ENCODE results near the gene FKBP3.
A peak's percentile ranks its signal among the peaks of the same experiment; 100 is the strongest.
"Not testable (repeated sequence)": the region's sequence is repeated elsewhere in the genome, so short reads cannot be mapped to it uniquely, and the experiment has no call there.

The FKBP3 gene

DNA sequence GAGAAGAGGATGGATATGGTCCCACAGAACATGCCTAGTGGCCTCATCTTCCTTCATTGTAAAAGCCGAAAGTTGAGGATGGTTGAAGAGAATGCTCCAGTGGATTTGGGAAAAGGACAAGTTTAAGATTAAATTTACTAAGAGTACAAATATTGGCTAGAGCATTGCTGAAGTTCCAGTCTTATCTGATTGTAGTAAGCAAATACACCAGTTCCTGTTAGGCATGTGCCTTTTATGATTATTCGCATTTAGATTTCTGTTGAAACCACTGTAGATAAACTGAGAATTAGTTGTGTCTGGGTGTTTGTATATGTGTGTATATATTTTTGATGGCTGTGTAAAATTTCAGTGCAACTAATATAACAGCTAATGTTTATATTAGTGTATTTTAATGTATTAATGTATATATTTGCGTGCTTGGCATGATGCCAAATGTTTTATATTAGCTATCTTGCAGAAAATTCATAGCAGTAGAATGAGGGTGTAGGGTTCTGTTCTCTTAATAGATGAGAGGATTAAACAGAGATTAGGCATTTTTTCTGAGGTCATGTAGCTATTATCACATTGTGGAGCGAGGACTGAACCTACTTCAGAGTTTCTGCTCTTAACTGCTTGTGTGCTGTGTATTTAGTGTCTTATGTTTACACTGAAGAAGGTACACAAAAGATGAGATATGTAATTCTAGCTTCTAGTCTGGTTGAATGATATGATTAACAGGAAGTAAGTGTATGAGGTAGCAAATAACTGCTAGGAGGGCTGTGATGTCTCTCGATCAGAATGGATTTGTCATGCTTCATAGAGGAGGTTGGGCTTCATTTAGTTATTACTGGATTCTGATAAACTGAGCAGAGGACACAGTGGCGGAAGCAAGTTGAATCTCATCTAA is 21.1 kb downstream of the FKBP3 start:
- DNase-seq: no peak

DNA sequence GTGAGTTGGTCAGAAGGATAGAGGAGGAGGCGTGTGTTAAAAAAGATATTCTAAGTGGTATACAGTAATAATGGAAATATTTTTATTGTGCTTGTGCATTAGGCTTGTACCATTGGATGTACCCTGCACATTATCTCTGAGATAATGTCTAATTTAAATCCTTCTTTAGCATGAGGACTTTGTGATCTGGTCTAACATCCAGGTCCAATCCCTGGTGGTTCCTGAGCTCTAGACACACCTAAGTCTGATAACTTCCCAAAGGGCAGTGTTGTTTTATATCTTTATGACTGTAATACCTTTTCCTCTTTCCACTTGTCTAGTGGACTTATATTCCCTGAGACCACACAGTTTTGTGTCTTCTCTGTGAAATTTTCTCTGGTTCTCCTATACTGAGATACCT is 29.7 kb downstream of the FKBP3 start:
- DNase-seq: no peak

DNA sequence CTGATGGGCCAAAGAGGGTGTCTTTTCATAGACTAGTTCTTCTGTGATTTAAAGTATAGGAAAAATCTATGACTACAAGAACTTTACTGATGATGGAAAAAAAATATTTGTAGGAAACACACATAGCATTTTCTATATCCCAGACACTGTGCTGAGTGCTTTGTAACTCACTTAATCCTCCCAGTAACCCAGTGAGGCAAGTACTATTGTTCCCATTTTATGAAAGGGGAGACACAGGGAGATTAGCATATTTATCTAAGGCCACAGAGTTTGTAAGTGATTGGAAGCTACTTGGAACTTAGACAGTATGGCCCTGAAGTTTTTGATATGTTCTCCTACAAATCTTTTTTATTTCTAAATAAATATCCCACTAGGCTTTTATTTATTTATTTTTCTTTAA is 30.5 kb downstream of the FKBP3 start:
- DNase-seq: no peak

DNA sequence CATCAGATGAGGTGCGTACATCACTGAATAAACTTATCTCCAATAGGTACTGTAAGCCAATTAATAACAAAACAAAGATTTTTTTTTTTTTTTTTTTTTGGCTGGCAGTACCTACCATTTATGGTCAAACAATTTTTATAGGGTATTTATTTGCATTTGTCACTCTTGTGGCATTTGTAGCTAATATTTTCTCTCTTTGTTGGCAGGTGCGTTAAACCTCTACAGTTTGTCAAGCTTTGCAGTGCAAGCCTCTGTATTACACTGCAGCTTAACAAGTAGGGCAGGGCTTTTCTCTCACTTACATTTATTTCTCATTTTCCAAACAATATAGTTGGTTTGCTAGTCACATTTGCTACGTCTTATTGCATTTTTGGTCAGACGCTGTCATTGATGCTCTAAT is 38.1 kb downstream of the FKBP3 start:
- no peak for DNase-seq

DNA sequence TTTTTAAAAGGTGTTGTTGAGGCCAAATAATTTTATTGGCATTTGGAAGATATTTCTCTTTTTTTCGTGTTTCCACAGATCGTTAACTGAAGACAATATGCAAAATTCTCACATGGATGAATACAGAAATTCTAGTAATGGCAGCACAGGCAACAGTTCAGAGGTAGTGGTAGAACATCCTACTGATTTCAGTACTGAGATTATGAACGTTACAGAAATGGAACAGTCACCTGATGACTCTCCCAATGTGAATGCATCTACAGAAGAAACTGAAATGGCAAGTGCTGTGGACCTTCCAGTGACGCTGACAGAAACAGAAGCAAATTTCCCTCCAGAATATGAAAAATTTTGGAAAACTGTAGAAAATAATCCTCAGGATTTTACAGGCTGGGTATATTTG is 39.1 kb downstream of the FKBP3 start:
- DNase-seq: no peak

DNA sequence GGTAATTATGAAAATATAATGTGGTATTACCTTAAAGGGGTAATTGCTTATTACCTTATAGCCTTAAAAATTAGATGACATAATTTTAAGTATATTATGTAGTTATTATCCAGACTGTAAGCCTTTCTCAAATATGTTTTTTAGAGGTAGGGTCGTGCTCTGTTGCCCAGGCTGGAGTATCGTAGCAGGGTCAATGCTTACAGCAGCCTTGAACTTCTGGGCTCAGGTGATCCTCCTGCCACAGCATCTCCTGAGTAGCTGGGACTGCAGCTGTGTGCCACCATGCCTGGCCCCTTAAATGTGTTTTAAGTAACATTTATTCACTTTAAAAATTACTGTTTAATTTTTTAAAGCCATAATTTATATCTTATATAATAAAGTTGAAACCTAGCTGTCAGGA is 40.0 kb downstream of the FKBP3 start:
- DNase-seq: no peak

DNA sequence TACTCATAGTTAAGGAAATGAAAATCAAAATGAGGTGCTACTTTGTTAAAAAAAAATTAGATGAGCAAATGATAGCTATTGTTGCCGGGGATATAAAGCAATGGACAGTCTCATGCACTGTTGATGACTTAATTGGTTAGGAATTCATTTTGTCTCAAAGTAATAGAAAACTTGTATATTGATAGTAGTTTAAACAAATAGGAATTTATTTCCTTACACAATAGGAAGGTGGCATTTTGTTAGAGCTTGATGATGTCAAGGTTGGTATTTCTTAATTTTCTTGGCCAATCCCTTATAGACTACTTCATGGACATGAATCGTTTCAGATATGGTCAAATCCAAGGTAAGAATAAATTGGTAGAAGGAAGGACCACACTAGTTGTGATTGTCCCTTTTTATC is 42.6 kb downstream of the FKBP3 start:
- no peak for DNase-seq

DNA sequence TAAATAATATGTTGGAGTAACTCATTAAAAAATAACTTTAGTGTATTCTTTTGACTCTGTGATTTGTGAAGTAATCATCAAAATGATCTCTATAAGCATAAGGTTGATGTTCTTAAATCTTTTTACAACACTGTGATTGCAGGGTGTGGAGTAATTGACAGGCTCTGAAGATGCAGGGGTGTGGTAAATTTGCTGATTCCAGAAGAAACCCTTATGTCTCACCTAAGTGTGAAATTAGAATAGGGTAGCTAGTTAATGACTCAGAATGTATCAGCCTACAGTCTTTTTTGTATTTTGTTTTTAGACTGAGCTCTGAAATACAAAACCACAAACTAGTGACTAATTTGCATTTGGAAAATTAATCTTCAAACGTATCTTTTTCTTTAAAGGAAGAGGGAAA is 44.5 kb downstream of the FKBP3 start:
- DNase-seq: peak; percentile 15

DNA sequence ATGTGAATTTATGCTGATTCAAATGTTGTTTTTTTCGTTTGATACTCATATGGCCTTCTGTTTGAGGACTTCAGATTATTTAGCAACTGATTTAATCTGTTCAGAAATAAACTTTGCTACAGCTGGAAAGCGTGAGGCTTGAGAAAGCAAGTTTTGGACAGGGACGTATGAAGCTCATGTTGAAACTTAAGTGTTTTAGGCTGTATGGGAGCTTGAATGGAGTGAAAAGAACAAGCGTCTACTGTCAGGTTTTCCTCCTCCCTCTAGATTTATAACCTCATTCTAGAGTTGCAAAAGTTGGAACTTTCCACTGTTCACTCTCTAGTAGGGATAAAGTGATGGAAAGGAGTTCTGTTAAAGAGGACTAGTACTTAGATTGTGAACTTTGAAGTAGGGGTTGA is 49.3 kb downstream of the FKBP3 start:
- DNase-seq: no peak

DNA sequence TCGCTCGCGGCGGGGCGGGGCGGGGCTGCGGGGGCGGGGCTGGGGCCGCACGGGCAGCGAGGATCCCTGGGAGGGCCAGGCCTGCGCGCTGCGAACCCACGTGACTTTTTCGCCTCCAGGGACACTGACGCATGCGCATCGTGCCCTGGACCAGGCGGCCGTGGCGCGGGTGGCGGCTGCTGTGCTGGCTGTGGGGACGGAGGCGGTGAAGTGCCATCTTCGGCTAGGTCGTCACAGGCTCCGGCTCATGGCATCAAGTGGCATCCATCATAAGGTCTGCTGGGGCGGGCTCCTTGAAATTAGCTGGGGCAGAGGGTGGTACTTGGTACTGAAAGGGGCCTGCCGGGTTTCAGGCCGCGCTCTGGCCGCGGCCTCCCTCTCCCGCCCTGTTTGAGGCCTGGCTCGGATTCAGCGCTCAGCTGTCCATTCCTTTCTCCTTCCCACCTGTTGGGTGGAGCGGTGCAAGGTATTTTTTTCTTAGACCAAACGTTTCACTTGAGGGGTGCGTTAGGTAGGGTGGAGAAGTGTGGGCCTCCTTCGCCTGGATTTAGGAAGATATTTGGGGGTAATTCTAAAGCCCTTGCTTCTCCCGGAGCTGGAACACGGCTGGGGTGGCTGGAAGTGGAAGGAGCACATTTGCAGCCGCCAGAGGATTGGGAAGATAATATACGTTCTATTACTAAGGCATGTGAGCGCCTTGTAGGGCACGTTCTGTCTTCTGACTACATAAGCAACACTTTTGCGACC is 50.1 kb downstream of the FKBP3 start, which contains the start of gene PRPF39:
Gene PRPF39, plus strand, starts transcription at position 141 of the 747 bp plus-strand sequence. CDS start 11,124 bp downstream, outside the sequence.
- peak; percentile 96 for DNase-seq

DNA sequence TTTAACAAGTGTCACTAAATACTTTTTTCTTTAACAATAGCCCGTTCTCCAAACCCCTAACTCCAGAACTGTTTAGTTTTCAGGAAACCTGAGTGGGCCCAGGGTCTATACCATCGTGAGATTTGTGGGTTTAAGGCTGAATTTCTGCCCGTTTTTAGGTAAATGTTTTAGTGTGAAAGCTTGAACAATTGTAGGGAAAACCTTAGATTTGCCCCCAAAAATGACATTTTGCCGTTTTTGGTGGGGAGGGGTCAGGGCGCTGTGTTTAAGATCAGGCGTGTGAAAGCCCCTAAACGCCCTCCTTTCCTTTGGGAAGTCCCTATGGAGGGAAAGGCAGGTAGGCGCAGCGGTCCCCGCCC is 50.7 kb downstream of the FKBP3 start:
- DNase-seq: no peak

DNA sequence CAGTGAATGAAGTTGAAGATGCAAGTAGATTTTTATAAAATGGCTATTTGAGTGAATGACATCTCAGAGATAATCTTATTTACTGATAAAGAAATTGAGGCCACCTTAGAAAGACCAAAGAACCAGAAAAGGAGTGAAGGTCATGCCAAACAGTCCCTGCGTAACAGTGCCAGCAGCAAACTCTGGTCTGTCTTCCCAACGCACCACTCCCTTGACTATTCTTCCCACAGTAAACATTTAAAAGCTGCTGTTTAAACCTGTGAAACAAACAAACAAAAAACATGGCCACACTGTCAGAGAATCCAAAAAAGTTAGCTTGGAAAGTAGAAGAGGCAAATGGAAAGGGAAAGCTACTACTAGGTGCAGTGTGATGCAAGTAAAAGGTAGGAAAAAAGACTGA is 51.9 kb downstream of the FKBP3 start:
- DNase-seq: no peak

DNA sequence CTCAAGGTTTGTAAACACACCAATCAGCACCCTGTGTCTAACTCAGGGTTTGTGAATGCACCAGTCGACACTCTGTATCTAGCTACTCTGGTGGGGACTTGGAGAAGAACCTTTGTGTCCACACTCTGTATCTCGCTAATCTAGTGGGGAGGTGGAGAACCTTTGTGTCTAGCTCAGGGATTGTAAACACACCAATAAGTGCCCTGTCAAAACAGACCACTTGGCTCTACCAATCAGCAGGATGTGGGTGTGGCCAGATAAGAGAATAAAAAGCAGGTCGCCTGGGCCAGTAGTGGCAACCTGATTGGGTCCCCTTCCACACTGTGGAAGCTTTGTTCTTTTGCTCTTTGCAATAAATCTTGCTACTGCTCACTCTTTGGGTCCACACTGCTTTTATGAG is 53.2 kb downstream of the FKBP3 start:
- DNase-seq: not testable (repeated sequence)

DNA sequence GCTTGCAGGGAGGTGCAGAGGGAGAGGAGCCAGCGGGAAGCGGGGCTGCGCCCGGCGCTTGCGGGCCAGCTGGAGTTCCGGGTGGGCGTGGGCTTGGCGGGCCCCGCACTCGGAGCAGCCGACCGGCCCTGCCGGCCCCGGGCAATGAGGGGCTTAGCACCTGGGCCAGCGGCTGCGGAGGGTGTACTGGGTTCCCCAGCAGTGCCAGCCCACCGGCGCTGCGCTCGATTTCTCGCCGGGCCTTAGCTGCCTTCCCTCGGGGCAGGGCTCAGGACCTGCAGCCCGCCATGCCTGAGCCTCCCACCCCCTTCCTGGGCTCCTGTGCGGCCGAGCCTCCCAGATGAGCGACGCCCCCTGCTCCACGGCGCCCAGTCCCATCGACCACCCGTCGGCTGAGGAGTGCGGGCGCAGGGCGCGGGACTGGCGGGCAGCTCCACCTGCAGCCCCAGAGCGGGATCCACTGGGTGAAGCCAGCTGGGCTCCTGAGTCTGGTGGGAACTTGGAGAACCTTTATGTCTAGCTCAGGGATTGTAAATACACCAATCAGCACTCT is 53.8 kb downstream of the FKBP3 start:
- DNase-seq: not testable (repeated sequence)

DNA sequence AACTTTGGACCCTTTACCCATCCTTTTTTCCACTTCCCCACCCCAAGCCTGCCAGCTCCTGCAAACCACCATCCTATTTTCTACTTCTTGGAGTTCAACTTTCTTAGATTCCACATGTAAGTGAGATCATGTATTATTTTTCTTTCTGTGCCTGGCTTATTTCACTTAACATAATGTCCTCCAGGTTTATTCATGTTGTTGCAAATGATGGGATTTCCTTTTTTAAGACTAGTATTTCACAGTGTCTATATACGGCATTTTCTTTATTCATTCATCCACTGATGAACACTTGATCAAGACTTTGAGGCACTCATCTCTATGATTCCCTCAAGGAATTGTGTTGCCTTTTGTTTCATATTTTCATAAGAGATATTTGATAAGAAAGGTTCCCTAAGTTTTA is 56.0 kb downstream of the FKBP3 start:
- no peak for DNase-seq

DNA sequence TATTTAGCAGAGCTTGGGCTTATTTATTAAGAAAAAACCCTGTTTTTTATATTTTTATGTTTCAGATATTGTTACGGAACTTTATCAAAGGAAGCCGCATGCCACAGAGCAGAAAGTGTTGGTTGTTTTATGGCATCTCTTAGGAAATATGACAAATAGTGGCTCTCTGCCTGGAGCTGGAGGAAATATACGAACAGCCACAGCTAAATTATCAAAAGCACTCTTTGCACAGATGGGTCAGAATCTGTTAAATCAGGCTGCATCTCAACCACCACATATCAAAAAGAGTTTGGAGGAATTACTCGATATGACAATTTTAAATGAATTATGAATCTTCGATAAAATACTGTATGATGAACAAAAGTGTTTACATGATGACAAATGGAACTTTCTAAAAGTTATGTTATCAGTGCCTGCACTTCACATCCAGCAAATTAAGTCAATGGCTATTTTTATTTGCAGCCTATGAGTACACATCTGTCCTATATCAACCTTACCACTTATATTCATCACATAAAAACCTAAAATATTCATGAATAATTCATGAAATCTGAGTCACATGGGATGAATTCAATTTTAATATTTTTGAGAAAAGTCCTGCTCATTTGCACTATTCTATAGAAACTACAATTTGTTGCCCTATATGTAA is 60.9 kb downstream of the FKBP3 start:
- no peak for DNase-seq

DNA sequence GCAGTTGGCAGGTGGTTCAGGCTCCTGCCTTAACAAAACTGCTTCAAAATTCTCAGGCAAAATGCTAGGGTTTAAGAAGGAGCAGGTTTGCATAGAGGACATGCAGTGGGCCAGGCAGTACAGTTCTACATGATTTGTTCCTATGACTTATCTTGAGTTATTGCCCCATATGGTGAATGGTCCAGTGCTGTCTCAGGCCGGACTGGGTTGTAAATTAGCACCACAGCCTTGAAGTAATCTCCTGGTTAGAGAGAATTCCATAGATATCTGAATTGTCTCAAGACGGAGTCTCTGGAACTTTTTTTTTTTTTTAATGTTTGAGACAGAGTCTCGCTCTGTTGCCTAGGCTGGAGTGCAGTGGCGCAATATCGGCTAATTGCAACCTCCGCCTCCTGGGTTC is 62.2 kb downstream of the FKBP3 start:
- DNase-seq: no peak

DNA sequence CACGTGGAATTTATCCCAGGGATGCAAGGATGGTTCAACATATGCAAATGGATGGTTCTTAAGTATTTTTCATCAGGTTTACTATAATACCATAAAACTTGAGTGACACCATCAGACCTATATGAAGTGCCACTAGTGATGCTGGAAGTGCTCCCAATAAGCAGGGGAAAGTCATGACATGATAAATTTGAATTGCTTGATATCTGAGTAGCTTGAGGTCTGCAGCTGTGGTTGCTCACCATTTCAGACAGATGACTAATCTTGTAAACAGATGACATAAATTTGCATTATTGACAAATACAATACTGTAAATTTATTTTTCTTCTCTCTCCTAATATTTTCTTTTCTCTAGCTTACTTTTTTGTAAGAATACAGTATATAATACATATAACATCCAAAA is 64.1 kb downstream of the FKBP3 start:
- no peak for DNase-seq

DNA sequence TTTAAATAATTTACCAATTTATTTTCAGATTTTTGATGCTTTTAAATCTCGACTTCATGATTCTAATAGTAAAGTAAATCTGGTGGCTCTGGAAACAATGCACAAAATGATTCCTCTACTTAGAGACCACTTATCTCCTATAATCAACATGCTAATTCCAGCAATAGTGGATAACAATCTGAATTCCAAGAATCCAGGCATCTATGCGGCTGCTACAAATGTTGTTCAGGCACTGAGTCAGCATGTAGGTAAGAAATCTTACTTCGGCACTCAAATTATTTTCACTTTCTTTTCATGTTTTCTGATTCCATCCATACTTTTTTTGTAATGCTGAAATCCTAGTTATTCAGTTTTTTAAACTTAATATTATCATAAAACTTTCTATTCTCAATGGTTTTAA is 65.9 kb downstream of the FKBP3 start:
- no peak for DNase-seq

DNA sequence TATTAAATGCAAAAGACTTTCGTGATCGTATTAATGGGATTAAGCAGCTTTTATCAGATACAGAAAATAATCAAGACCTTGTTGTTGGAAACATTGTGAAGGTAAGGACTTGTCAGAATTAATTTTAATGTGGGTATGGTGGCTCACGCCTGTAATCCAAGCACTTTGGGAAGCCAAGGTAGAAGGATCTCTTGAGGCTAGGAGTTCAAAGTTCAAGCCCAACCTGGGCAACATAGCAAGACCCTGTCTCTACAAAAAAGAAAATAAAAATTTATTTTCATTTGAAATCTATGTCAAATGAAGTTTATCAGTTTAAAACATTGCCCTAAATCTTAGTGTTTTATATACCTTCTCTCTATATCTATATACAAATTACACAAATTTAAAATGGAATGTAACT is 67.6 kb downstream of the FKBP3 start:
- DNase-seq: no peak

DNA sequence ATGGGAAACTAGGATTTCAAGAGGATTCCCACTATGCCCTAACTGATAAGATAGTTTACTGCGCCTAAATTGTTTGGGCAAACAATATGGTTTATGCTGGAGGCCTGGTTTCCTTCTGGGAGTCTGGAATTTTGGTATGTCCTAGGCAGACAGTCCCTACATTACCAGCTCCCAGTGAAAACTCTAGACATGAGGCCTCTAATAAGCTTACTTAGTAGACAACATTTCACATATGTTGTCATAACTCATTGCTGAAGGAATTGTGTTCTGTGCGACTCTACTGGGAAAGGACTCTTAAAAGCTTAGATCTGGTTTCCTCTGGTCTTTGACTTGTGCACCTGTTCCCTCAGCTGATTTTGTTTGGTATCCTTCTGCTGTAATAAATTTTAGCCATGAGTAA is 68.3 kb downstream of the FKBP3 start:
- DNase-seq: no peak
